Ascending aorta (tissue), 2 donors: ENCODE measurements around the gene MPPED1. TPM values are rescaled to one million over a fixed set of nuclear protein-coding genes. Genes with fewer than 3 reads are reported as not detected.

Experiments used
- DNase-seq, 2 donors: peaks; one replicate each; pipeline ENCODE4 v3.0.0-alpha.2; 2019; ENCODE audit warnings: low spot score in 2 of 2
- H3K27ac ChIP-seq, 2 donors: fragments of 200-600 bp; sonication (generic); one replicate each; pipeline ENCODE4 v1.5.1; 2016 to 2017; ENCODE audit warnings: mild to moderate bottlenecking in 1 of 2
- H3K27me3 ChIP-seq: fragments of 200-600 bp; sonication (generic); one replicate; pipeline ENCODE4 v1.5.1; 2017
- H3K36me3 ChIP-seq, 2 donors: fragments of 200-600 bp; sonication (generic); one replicate each; pipeline ENCODE4 v1.5.1; 2016
- H3K4me1 ChIP-seq, 2 donors: fragments of 200-600 bp; sonication (generic); one replicate each; pipeline ENCODE4 v1.5.1; 2016 to 2017; ENCODE audit warnings: mild to moderate bottlenecking in 1 of 2
- H3K4me3 ChIP-seq, 2 donors: fragments of 200-600 bp; sonication (generic); one replicate each; pipeline ENCODE4 v1.5.1; 2016 to 2017; ENCODE audit warnings: mild to moderate bottlenecking in 1 of 2
- H3K9me3 ChIP-seq, 2 donors: fragments of 200-600 bp; sonication (generic); one replicate each; pipeline ENCODE4 v1.5.1; 2016
- intact Hi-C: fragments of 100-400 bp; cut with DNase I; formaldehyde crosslinking; loops from one replicate; pipeline ENCODE4 v1.15.1; 2023
- total RNA-seq: library from RNA; depleted of rRNA; stranded (reverse); fragments of >200 nt; gene quantifications from one replicate; pipeline ENCODE4 v1.1.0, GENCODE V29; 2016
- TF ChIP-seq, protein P1 (sequence below), 3 experiments: fragments of 200-600 bp in 2 of 3; fragments of 450-650 bp in 1 of 3; sonication (generic) in 2 of 3; IDR thresholded peaks; one replicate each; pipeline ENCODE4 v1.5.1; 2016 to 2019; ENCODE audit warnings: antibody characterized with exemption in 3 of 3, mild to moderate bottlenecking in 1 of 3, moderate library complexity in 1 of 3

Gene MPPED1
- total RNA-seq, 1 donor from 2014 or later = not detected

DNA sequence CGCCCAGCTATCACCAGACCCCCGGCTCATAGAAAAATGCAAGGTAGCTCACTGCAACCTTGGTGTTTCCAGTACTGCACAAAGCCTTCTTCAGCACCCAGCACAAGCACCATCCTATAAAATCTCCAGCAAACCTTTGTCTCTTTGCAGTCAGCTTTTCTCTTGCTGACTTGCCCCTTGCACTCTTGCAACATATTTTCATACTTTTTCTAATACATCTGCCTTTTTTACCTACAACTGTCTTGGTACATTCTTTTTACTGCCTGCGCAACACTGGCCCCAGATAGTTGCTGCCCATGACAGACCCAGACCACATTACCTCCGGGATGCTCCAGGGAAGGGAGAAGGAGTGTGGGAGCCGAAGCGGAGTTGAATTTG, 142.4 kb downstream of the MPPED1 start:
- Histone ChIP-seq H3K36me3 (no peaks in the 10 kb centered on the region), H3K4me1 (no peaks in the 10 kb centered on the region), H3K27me3 (no peaks in the 10 kb centered on the region), H3K9me3 (no peaks in the 10 kb centered on the region), H3K27ac (no peak overlapping the region), H3K4me3 (no peak overlapping the region)
- no peak for DNase-seq
- TF ChIP-seq, protein P1, sequence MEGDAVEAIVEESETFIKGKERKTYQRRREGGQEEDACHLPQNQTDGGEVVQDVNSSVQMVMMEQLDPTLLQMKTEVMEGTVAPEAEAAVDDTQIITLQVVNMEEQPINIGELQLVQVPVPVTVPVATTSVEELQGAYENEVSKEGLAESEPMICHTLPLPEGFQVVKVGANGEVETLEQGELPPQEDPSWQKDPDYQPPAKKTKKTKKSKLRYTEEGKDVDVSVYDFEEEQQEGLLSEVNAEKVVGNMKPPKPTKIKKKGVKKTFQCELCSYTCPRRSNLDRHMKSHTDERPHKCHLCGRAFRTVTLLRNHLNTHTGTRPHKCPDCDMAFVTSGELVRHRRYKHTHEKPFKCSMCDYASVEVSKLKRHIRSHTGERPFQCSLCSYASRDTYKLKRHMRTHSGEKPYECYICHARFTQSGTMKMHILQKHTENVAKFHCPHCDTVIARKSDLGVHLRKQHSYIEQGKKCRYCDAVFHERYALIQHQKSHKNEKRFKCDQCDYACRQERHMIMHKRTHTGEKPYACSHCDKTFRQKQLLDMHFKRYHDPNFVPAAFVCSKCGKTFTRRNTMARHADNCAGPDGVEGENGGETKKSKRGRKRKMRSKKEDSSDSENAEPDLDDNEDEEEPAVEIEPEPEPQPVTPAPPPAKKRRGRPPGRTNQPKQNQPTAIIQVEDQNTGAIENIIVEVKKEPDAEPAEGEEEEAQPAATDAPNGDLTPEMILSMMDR (IDR thresholded peaks at IDR 0.05) = no peak
- intact Hi-C loops = no loop called here

DNA sequence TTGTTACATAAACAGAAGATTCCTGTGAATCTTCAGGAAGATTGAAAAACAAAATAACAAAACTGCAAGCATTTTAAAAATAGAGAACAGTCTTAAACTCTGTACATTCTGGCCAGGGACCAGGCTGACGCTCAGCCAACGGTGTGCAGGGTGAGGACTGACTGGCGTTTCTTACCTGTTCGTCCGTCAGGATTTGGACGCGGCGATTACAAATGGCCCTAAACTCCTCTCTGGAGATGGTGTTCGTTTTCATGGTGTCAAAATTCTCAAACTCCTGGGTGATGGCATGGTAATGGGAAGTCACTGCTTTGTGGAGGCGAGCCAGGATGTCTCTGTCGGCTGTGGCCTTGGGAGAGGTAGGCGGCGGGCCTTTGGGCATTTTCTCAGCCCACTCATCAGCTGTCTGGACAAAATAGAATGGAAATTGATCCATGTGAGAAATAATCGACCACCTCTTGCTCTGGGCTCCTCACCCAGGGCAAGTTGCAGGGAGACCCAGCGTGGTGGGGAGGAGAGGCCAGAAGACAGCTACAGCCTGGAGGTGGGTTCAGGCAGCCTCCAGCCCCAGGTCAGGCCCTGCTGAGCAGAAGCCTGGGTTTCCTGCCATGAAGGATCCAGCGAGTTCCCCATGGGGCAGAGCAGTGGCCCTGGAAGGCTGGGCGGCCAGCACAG, 143.0 kb downstream of the MPPED1 start:
- Histone ChIP-seq H3K27ac (no peak overlapping the region), H3K27me3 (no peaks in the 10 kb centered on the region), H3K4me3 (no peak overlapping the region), H3K4me1 (no peaks in the 10 kb centered on the region), H3K9me3 (no peaks in the 10 kb centered on the region), H3K36me3 (no peaks in the 10 kb centered on the region)
- DNase-seq = peak in 1 of 2 donors; percentile 25
- TF ChIP-seq, protein P1 (IDR thresholded peaks at IDR 0.05) = no peak
- intact Hi-C loops = no loop called here

- DNase-seq = peak in 1 of 2 donors; percentile 34
- H3K4me1 ChIP-seq = no peaks in the 10 kb centered on the region
- TF ChIP-seq, protein P1 (IDR thresholded peaks at IDR 0.05) = no peak
Observed at GRCh38 chr22:43555561-43556515, 144.0 kb downstream of the MPPED1 start.

More at GRCh38 chr22:43555561-43556515, 144.0 kb downstream of the MPPED1 start:
- no peaks in the 10 kb centered on the region for H3K9me3 ChIP-seq
- no peak overlapping the region for H3K27ac ChIP-seq
- no peak overlapping the region for H3K4me3 ChIP-seq
- H3K36me3 ChIP-seq = no peaks in the 10 kb centered on the region
- H3K27me3 ChIP-seq = no peaks in the 10 kb centered on the region
- intact Hi-C loops = no loop called here

Other genes starting within 250 kb of the MPPED1 start
- gene TTLL12, start 224.9 kb upstream of the MPPED1 start, total RNA-seq = 10.6 TPM
- 2.9 TPM for gene SCUBE1, start 68.6 kb upstream of the MPPED1 start, total RNA-seq